ENCODE measurements around the gene NID2. TPM values are rescaled to one million over a fixed set of nuclear protein-coding genes. Genes with fewer than 3 reads are reported as not detected.

NID2 gene
- total RNA-seq, 1 donor from 2014 or later: 189 TPM

- DNase-seq (ENCODE audit: extremely low read depth, low read depth, low spot score): no peak
These were observed 12.2 kb upstream of the NID2 start for GRCh38 chr14:52080808-52081755.

DNA sequence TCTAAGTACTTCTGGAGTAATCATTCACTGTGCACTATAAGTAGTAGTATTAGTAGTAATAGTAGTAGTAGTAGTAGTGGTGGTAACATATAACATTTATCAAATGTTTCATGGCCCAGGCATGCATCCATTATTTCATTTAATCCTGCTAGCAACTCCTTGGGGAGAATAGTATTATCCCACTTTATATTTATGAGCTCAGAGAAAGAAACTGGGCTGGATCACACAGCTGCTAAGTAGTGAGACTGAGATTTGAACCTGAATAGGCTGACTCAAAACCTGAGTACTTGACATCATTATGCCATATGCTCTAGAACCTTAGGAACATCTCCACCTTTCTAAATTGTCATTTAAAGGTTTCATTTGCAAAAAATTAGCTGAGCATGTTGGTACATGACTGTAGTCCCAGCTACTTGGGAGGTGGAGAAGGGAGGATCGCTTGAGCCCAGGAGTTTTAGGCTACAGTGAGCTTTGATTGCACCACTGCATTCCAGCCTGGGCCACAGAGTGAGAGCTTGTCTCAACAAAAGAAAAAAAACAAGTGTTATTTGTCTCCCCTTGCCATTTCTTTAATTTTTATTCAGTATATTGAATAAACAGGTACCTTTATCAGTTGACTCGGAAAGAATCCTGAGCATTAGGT is 11.4 kb upstream of the NID2 start:
- DNase-seq (ENCODE audit: extremely low read depth, low read depth, low spot score): no peak

- no peak for DNase-seq (ENCODE audit: extremely low read depth, low read depth, low spot score)
These were observed 10.5 kb upstream of the NID2 start for GRCh38 chr14:52079239-52079959.

- no peak for DNase-seq (ENCODE audit: extremely low read depth, low read depth, low spot score)
These were observed 9.9 kb upstream of the NID2 start for GRCh38 chr14:52078721-52079120.

- no peak for DNase-seq (ENCODE audit: extremely low read depth, low read depth, low spot score)
These were observed 9.3 kb upstream of the NID2 start for GRCh38 chr14:52078095-52078531.

DNA sequence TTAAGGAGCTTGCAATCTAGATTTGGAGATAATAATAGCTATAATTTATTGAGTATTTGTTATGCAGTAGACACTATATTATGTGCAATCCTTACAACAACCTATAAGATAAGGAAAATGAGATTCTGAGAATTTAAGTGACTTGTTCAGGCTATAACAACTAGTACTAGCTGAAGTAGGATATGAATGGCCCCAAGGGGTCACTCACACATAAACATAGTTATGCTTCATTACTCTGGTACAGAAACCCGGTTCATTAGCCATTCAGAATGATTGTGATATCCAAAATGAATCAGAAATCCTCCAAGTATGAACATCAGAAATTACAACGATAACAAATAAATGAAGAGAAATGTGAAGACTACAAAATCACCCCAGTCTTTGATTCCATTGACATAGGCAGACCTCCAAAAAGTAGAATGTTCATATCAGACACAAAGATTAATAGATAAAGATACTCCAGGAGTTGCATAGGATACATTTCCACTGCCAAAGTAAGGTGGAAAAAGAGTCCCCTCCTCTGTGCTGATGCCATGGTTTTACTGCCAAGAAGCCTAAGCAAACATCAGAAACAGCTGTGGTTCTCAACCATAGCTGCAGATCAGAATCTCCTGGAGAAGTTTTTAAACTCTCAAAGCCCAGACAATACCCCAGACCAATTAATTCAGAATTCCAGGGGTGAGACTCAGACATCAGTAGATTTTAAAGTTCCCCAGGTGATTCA is 8.6 kb upstream of the NID2 start:
- no peak for DNase-seq (ENCODE audit: extremely low read depth, low read depth, low spot score)

DNA sequence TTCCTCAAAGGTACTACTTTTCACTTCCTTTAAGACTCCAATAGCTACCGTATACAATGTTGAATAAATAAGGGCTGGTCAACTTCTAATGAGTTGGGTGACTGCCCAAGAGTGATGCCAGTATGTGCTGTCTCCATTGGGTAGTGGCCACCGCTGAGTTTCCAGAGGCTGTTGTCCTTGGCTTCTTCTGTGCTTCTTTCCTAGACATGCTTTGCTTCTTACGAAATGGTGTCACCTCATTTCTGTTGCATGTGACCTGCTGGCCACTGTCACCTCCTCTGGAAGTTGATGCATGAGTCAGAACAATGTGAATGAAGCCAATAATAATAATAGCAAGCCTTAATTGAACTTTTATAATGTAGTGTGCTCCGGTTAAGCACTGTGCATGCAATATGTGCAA is 7.5 kb upstream of the NID2 start:
- no peak for DNase-seq (ENCODE audit: extremely low read depth, low read depth, low spot score)

DNA sequence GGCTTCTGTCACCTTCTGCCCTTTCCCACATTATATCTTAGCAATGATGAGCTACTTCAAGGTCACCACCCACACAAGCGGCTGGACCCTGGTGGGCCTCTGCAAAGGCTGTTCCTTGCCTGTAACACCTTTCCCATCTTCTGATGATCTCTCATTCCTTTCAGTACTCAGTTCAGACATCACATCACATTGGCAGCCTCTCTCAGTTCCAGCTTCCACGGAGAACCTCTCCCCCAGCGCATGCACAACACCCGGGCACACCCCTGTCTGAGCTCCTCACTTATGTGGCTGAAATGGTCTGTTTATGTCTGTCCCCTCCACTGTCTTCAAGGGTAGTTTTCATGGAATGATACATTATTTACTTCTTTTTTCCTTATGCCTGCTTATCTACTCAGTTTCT is 6.5 kb upstream of the NID2 start:
- no peak for DNase-seq (ENCODE audit: extremely low read depth, low read depth, low spot score)

- no peak for DNase-seq (ENCODE audit: extremely low read depth, low read depth, low spot score)
These were observed 4.4 kb upstream of the NID2 start for GRCh38 chr14:52073251-52073650.

DNA sequence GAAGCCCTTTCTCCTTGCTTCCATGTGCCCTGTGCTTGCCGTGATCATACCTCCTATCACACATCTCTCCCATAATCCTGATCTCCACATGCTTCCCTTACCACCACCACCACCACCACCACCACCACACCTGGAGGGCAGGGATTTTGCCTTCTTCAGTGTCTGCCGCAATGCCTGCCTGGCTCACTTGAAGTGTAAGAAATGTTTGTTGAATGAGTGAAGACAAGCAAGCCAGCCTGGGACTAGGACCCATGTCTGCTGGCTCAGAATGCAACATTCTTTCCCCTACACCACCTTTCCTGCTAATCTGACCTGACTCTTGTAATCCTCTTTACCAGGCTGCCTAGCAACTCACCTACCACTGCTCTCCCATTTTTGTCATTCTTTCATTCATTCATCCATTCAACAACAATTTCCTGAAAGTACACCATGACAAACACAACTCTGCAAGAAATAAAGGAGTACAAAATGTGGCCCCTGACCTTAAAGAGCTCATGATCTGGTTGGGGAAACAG is 3.5 kb upstream of the NID2 start:
- DNase-seq (ENCODE audit: extremely low read depth, low read depth, low spot score): no peak

DNA sequence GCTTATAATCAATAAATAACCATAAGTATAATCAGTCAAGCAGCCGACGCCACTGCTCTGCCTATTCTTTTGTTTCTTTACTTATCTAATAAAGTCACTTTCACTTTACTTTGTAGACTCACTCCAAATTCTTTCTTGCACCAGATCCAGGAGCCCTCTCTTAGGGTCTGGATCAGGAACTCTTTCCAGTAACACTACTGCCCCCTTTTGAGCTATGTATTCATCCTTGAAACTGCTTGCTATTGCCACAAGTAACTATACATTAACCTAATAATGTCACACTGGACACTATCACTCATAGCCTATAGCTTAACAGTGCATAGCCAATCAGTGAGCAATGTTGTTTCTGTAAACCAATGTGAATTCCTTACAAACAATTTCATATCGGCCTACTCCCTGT is 2.8 kb upstream of the NID2 start:
- peak; percentile 34 for DNase-seq (ENCODE audit: extremely low read depth, low read depth, low spot score)

- no peak for DNase-seq (ENCODE audit: extremely low read depth, low read depth, low spot score)
These were observed 1.2 kb upstream of the NID2 start for GRCh38 chr14:52070051-52070431.

GRCh38 chr14:52069307-52070050 is 620 bp upstream of the NID2 start:
- no peak for DNase-seq (ENCODE audit: extremely low read depth, low read depth, low spot score)

- no peak for DNase-seq (ENCODE audit: extremely low read depth, low read depth, low spot score)
These were observed 815 bp downstream of the NID2 start for GRCh38 chr14:52067873-52068614.

DNA sequence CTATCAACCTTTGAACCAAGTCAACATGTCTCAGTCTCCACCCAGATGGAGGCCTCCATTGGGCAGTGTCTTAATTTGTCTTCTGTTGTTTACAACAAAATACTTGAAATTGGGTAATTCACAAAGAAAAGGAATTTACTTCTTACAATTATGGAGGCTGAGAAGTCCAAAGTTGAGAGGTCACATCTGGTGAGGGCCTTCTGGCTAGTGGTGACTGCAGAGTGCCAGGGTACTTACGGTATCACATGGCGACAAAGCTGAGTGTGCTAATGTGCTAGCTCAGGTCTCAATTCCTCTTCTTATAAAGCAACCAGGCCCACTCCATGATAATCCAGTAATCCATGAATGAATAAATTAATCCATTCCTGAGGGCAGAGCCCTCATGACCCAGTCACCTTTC is 4.7 kb downstream of the NID2 start:
- no peak for DNase-seq (ENCODE audit: extremely low read depth, low read depth, low spot score)

DNA sequence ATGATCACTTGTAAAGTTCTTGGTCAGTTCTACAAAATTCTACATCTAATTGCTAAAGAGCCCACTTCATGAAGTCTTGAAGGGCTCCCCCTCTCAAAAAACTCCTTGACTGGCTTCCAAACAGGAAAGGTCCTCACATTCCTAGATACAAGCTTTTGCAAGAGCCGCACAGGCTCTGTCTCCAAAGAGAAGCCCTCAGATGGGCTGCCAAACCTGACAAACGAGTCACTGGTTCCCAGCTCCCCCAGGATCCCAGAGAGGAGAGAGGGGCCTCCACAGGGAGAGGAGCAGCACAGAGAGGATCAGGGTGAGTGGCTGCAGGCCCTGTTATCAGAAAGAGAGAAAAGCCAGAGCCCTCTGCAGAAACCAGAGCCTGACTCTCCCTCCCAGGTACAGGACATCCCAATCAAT is 5.8 kb downstream of the NID2 start:
- DNase-seq (ENCODE audit: extremely low read depth, low read depth, low spot score): no peak

- DNase-seq (ENCODE audit: extremely low read depth, low read depth, low spot score): no peak
These were observed 7.0 kb downstream of the NID2 start for GRCh38 chr14:52061890-52062289.

- DNase-seq (ENCODE audit: extremely low read depth, low read depth, low spot score): no peak
These were observed 7.5 kb downstream of the NID2 start for GRCh38 chr14:52061390-52061789.

DNA sequence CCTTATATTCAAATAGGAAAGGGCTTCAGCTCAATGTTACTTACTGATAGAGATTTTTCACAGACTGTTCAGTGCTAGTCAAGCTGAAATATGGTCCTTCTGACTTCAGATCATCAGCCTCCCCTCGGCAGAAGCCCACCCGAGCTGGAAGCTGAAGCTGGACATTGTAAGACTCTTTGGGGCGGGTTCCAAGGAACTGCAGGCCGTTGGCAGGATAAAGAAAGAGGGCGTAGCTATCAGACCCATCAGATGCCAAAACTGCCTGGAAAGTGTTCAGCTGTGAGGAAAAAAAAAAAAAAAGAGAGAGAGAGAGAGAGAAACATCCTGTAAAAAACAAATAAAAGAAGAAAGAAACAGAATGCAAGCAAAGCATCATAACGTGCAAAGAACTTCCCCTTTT is 8.8 kb downstream of the NID2 start:
- no peak for DNase-seq (ENCODE audit: extremely low read depth, low read depth, low spot score)

All from glomerular endothelial cell (primary cell).